ENCODE data around the gene SUN3.

Gene SUN3

DNA sequence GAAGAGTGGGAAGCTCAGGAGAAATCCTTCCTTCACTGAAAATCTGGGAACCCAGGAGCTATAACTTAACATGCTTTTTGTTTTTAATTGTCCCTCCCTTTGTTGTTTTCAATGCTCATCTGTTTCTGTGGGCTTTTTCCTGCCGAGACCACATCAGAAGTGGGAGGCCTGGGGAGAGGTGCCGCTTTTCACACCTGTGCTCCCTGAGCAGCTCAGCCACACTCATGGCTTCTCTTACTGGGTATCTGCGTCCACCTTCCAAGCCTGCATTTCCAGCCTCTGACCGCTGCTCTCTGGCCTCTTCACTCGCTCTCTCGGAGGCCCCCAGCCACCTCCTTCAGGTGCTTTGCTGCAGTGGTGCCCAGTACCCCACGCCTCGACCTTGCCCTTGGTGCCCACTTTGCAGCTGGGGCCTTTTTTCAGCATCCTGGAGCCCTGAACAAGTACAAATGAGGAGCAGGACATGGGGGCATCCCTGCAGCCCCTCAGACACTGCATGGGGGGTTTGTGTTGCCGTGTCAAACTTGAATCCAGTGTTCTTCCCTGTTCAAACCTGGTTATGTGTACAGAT, 16.4 kb upstream of the SUN3 start:
- no peak for DNase-seq (ENCODE audit: low read depth, low spot score)
- no peak overlapping the region for H3K4me3 ChIP-seq (ENCODE audit: low read depth, low read length)
- TF ChIP-seq, protein P1, sequence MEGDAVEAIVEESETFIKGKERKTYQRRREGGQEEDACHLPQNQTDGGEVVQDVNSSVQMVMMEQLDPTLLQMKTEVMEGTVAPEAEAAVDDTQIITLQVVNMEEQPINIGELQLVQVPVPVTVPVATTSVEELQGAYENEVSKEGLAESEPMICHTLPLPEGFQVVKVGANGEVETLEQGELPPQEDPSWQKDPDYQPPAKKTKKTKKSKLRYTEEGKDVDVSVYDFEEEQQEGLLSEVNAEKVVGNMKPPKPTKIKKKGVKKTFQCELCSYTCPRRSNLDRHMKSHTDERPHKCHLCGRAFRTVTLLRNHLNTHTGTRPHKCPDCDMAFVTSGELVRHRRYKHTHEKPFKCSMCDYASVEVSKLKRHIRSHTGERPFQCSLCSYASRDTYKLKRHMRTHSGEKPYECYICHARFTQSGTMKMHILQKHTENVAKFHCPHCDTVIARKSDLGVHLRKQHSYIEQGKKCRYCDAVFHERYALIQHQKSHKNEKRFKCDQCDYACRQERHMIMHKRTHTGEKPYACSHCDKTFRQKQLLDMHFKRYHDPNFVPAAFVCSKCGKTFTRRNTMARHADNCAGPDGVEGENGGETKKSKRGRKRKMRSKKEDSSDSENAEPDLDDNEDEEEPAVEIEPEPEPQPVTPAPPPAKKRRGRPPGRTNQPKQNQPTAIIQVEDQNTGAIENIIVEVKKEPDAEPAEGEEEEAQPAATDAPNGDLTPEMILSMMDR (IDR thresholded peaks at IDR 0.05; ENCODE audit: low read depth, low read length) = no peak
- in situ Hi-C loops (cut with HindIII; ENCODE audit: low sequenced_read_pairs) = no loop called here

DNA sequence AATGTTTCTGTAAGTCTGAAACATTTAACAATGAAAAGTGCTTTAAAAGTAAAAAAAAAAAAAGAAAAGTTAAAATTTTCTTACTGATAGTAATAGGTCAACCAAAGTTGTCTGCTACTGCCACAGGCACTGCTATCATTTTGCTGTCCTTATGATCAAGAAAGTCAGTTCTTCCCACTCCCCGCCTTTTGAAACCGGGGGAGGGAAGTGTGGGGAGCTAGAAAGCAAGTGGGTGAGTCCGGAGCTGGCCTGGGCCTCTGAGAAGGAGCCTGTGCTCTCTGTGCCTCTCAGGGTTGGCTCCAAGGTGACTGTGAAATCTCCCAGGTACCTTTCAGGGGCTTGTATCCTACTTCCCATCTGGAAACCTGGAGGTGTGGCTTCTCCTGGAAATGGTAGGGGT, 13.7 kb upstream of the SUN3 start:
- no peak overlapping the region for H3K4me3 ChIP-seq (ENCODE audit: low read depth, low read length)
- TF ChIP-seq, protein P1 (IDR thresholded peaks at IDR 0.05; ENCODE audit: low read depth, low read length) = no peak
- in situ Hi-C loops (cut with HindIII; ENCODE audit: low sequenced_read_pairs) = no loop called here
- DNase-seq (ENCODE audit: low read depth, low spot score) = no peak

DNA sequence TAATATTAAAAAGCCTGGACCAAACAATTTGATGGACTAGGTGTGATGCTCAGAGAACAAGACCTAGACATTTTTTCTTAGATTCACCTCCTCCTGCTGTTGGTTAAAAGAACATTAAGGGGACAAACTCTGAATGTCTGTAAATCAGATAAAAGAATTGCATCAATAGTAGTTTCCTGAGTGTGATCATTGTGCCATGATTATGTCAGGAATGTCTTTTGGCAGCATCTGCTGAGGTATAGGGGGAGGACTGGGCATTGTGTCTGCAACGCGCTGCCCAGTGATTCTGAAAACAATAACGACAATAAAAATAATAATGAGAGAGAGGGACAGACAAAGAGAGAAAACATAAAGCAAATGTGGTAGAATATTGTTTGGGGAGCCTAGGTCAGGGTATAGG, 13.3 kb upstream of the SUN3 start:
- TF ChIP-seq, protein P1 (IDR thresholded peaks at IDR 0.05; ENCODE audit: low read depth, low read length) = no peak
- DNase-seq (ENCODE audit: low read depth, low spot score) = no peak
- no peak overlapping the region for H3K4me3 ChIP-seq (ENCODE audit: low read depth, low read length)
- in situ Hi-C loops (cut with HindIII; ENCODE audit: low sequenced_read_pairs) = no loop called here

DNA sequence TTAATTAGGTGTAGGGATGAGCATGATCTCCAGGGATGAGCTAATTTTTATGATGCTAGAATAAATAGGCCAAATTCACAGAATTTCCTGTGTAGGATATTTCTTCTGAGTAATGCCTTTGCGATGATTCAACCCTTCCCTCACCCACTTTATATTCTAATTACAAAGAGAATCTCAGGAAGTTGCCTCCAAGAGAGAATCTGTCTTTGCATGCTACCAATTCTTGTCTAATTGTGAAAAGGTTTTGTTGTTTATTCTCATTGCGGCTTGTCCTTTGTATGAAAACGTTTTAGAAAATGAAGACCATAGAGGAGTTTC, 12.7 kb upstream of the SUN3 start:
- in situ Hi-C loops (cut with HindIII; ENCODE audit: low sequenced_read_pairs) = no loop called here

DNA sequence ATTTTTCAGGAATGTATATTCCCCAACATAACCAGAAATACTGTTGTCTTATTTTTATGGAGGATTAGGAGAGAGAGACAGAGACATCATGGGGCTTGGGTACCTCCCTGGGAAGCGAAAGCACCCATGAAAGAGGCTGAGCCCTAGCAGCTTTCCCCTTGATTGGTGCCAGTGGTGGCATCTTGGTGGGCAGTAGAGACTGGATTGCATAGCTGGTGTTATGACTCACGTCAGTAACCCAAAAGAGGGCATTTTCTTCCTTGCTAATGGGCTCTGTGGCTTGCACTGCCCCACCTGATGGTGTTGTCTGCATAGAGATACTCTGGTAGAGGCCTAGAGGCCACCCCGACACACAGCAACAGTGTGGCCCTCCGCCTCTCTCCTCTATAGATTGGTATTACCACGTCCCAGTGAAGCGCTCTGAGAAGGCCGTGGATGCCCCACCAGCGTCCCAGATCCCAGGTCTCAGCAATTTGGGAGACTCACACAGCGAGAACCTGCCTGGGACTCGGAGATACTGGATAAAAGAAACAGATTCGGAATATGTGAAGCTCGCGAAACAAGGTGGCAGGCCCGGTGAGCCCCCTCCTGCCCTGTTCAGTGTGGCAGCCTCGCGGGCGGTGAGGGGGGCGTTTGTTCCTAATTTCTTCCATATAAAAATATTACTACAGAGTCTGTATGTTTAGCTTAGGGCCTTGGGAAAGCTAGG, 12.2 kb upstream of the SUN3 start:
- no peak for DNase-seq (ENCODE audit: low read depth, low spot score)
- in situ Hi-C loops (cut with HindIII; ENCODE audit: low sequenced_read_pairs) = no loop called here

More for the DNA sequence above, 12.7 kb upstream of the SUN3 start:
- no peak overlapping the region for H3K4me3 ChIP-seq (ENCODE audit: low read depth, low read length)
- peak; percentile 44 for DNase-seq (ENCODE audit: low read depth, low spot score)
- TF ChIP-seq, protein P1 (IDR thresholded peaks at IDR 0.05; ENCODE audit: low read depth, low read length) = no peak

DNA sequence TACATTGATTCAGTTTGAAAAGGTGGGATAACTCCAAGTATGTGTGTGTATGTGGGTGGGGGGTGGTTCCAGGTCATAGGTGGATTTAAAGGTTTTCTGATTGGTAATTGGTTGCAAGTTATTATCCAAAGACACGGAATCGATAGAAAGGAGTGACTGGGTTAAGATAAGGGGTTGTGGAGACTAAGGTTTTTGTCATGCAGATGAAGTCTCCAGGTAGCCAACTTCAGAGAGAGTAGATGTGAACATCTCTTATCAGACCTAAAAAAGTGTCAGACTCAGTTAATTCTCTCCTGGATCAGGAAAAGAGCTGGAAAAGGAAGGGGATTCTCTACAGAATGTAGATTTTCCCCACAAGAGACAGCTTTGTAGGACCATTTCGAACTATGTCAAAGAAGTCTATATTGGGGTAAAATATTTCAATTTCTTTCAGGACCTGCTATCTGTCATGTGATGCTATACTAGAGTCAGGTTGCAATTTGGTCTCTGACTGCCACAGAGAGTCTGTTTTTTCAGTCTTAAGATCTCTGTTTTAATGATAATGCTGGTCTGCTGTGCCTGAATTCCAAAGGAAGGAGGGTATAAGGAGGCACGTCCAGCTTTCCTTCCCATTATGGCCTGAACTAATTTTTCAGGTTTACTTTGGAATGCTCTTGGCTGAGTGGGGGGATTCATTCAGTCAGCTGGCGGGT, 10.1 kb upstream of the SUN3 start:
- in situ Hi-C loops (cut with HindIII; ENCODE audit: low sequenced_read_pairs) = no loop called here
- H3K4me3 ChIP-seq (ENCODE audit: low read depth, low read length) = no peak overlapping the region
- no peak for DNase-seq (ENCODE audit: low read depth, low spot score)
- TF ChIP-seq, protein P1 (IDR thresholded peaks at IDR 0.05; ENCODE audit: low read depth, low read length) = no peak

More for the DNA sequence above, 12.2 kb upstream of the SUN3 start:
- TF ChIP-seq, protein P1 (IDR thresholded peaks at IDR 0.05; ENCODE audit: low read depth, low read length) = no peak
- H3K4me3 ChIP-seq (ENCODE audit: low read depth, low read length) = no peak overlapping the region
